KMS-11 (cell line): ENCODE measurements around the gene SYT11.

Experiments used
- H2AFZ ChIP-seq: fragments of 200-600 bp; sonication (generic); 2 replicates; pipeline ENCODE4 v1.6.1; 2016; ENCODE audit warnings: antibody characterized with exemption, mixed run types, low read depth
- H3K27ac ChIP-seq: fragments of 200-600 bp; sonication (generic); 2 replicates; pipeline ENCODE4 v1.6.1; 2016; ENCODE audit warnings: mild to moderate bottlenecking, mixed run types
- H3K27me3 ChIP-seq: fragments of 200-600 bp; sonication (generic); 2 replicates; pipeline ENCODE4 v1.6.1; 2017; ENCODE audit warnings: mild to moderate bottlenecking, low read depth, mixed run types, moderate library complexity; ENCODE audit not compliant: insufficient read depth
- H3K36me3 ChIP-seq: fragments of 200-600 bp; sonication (generic); 2 replicates; pipeline ENCODE4 v1.6.1; 2017; ENCODE audit warnings: mild to moderate bottlenecking, mixed run types; ENCODE audit not compliant: insufficient read depth
- H3K4me1 ChIP-seq: fragments of 200-600 bp; sonication (generic); 2 replicates; pipeline ENCODE4 v1.6.1; 2016; ENCODE audit warnings: mild to moderate bottlenecking, low read depth, mixed run types; ENCODE audit not compliant: poor library complexity, severe bottlenecking
- H3K4me2 ChIP-seq: fragments of 200-600 bp; sonication (generic); 2 replicates; pipeline ENCODE4 v1.7.0; 2016; ENCODE audit warnings: mild to moderate bottlenecking, mixed run types
- H3K4me3 ChIP-seq: fragments of 200-600 bp; sonication (generic); IDR thresholded peaks from 2 replicates; pipeline ENCODE4 v1.6.1; 2017; ENCODE audit warnings: low read depth, low read length, mixed read lengths; ENCODE audit not compliant: insufficient read depth
- H3K79me2 ChIP-seq: fragments of 200-600 bp; sonication (generic); 2 replicates; pipeline ENCODE4 v1.6.1; 2016; ENCODE audit warnings: low read depth, mixed run types; ENCODE audit not compliant: insufficient read depth
- H3K9ac ChIP-seq: fragments of 200-600 bp; sonication (generic); 2 replicates; pipeline ENCODE4 v1.6.1; 2016; ENCODE audit warnings: mild to moderate bottlenecking, mixed run types
- H4K20me1 ChIP-seq: fragments of 200-600 bp; sonication (generic); 2 replicates; pipeline ENCODE4 v1.6.1; 2016; ENCODE audit warnings: mild to moderate bottlenecking, mixed run types; ENCODE audit not compliant: insufficient read depth
- CTCF ChIP-seq: fragments of 200-600 bp; sonication (generic); conservative IDR thresholded peaks from 2 replicates; pipeline ENCODE4 v1.6.1; 2017; ENCODE audit warnings: low read depth, mild to moderate bottlenecking, antibody characterized with exemption, low read length, moderate library complexity, mixed read lengths

Gene SYT11

GRCh38 chr1:155884031-155884960 is 24.9 kb downstream of the SYT11 start:
- Histone ChIP-seq H3K4me1 (no peaks in the 10 kb centered on the region), H3K79me2 (no peaks in the 10 kb centered on the region), H3K36me3 (no peaks in the 10 kb centered on the region), H2AFZ (no peak overlapping the region), H3K27ac (no peak overlapping the region), H3K9ac (no peak overlapping the region), H3K27me3 (no peaks in the 10 kb centered on the region), H3K4me3 (no peak overlapping the region), H3K4me2 (no peak overlapping the region), H4K20me1 (no peaks in the 10 kb centered on the region)
- TF ChIP-seq CTCF = no peak

- Histone ChIP-seq H3K9ac (no peak overlapping the region), H3K4me2 (no peak overlapping the region), H3K27me3 (no peaks in the 10 kb centered on the region), H3K36me3 (no peaks in the 10 kb centered on the region), H3K4me3 (no peak overlapping the region), H2AFZ (no peak overlapping the region), H4K20me1 (no peaks in the 10 kb centered on the region), H3K79me2 (no peaks in the 10 kb centered on the region), H3K4me1 (no peaks in the 10 kb centered on the region), H3K27ac (no peak overlapping the region)
- no peak for TF ChIP-seq CTCF
These were observed 25.6 kb downstream of the SYT11 start for GRCh38 chr1:155884982-155885381.

GRCh38 chr1:155888481-155888880 is 29.1 kb downstream of the SYT11 start:
- no peak for TF ChIP-seq CTCF
- H3K4me1 ChIP-seq = no peaks in the 10 kb centered on the region

GRCh38 chr1:155889566-155889965 is 30.2 kb downstream of the SYT11 start:
- no peak overlapping the region for H3K9ac ChIP-seq
- H3K4me1 ChIP-seq = no peaks in the 10 kb centered on the region

More at GRCh38 chr1:155888481-155888880, 29.1 kb downstream of the SYT11 start:
- H3K9ac ChIP-seq = no peak overlapping the region
- no peaks in the 10 kb centered on the region for H3K79me2 ChIP-seq
- H4K20me1 ChIP-seq = no peaks in the 10 kb centered on the region
- no peak overlapping the region for H2AFZ ChIP-seq
- no peak overlapping the region for H3K4me3 ChIP-seq
- no peak overlapping the region for H3K4me2 ChIP-seq
- no peaks in the 10 kb centered on the region for H3K36me3 ChIP-seq
- H3K27ac ChIP-seq = no peak overlapping the region
- H3K27me3 ChIP-seq = no peaks in the 10 kb centered on the region

More at GRCh38 chr1:155889566-155889965, 30.2 kb downstream of the SYT11 start:
- Histone ChIP-seq H3K4me3 (no peak overlapping the region), H4K20me1 (no peaks in the 10 kb centered on the region), H3K4me2 (no peak overlapping the region), H3K79me2 (no peaks in the 10 kb centered on the region), H3K27me3 (no peaks in the 10 kb centered on the region), H3K27ac (no peak overlapping the region), H3K36me3 (no peaks in the 10 kb centered on the region), H2AFZ (no peak overlapping the region)
- TF ChIP-seq CTCF = no peak
